Sigmoid colon (tissue), 7 donors: Measurements from ENCODE around the gene PPP2R5A. TPM values are rescaled to one million over a fixed set of nuclear protein-coding genes. Genes with fewer than 3 reads are reported as not detected.
"Not testable (repeated sequence)": the region's sequence is repeated elsewhere in the genome, so short reads cannot be mapped to it uniquely, and the experiment has no call there.

Experiments used
- DNase-seq: peaks from one replicate; pipeline ENCODE4 v3.0.0-alpha.2; 2019
- H3K27ac ChIP-seq, 4 donors: fragments of 200-600 bp; sonication (generic); one replicate each; pipeline ENCODE4 v1.5.1; 2016 to 2019; ENCODE audit warnings: mild to moderate bottlenecking in 1 of 4
- H3K27me3 ChIP-seq, 3 donors: fragments of 200-600 bp; sonication (generic); one replicate each; pipeline ENCODE4 v1.5.1; 2019; ENCODE audit warnings: mild to moderate bottlenecking in 1 of 3
- H3K36me3 ChIP-seq, 4 donors: fragments of 200-600 bp; sonication (generic); one replicate each; pipeline ENCODE4 v1.5.1; 2016 to 2019
- H3K4me1 ChIP-seq, 4 donors: fragments of 200-600 bp; sonication (generic); one replicate each; pipeline ENCODE4 v1.5.1; 2017 to 2019
- H3K4me3 ChIP-seq, 4 donors: fragments of 200-600 bp; sonication (generic); one replicate each; pipeline ENCODE4 v1.5.1; 2017 to 2019; ENCODE audit warnings: mild to moderate bottlenecking in 2 of 4, moderate library complexity in 1 of 4
- H3K9me3 ChIP-seq, 4 donors: fragments of 200-600 bp in 3 of 4; sonication (generic) in 3 of 4; one replicate each; pipeline versions ENCODE4 v1.5.1 to v1.6.1; 2013 to 2019
- EP300 ChIP-seq, 4 donors: sonication (generic); formaldehyde crosslinking; IDR thresholded peaks; one replicate each; pipeline ENCODE4 v1.6.1; 2017; ENCODE audit warnings: antibody characterized with exemption in 4 of 4
- POLR2A ChIP-seq, 2 donors: fragments of 450-650 bp; IDR thresholded peaks; one replicate each; pipeline ENCODE4 v1.6.1; 2016; ENCODE audit warnings: antibody characterized with exemption in 2 of 2, mild to moderate bottlenecking in 2 of 2, moderate library complexity in 2 of 2
- POLR2AphosphoS5 ChIP-seq, 4 donors: sonication (generic); formaldehyde crosslinking; IDR thresholded peaks; one replicate each; pipeline ENCODE4 v1.6.1; 2017; ENCODE audit warnings: antibody characterized with exemption in 4 of 4
- WGBS, 2 donors: extraction: QIAGEN DNeasy Blood & Tissue Kit; methylation state at CpG; one replicate each; pipeline ENCODE4 v1.1.7; 2013; 5-methylcytosine and 5-hydroxymethylcytosine counted together
- intact Hi-C: fragments of 100-400 bp; cut with DNase I; formaldehyde crosslinking; loops from one replicate; pipeline ENCODE4 v1.15.1; 2023
- polyA plus RNA-seq, 3 donors: library from polyadenylated mRNA; stranded (reverse); fragments of 200-250 nt; gene quantifications; one replicate each; pipeline ENCODE4 v1.2.3, GENCODE V29; 2013
- total RNA-seq, 4 donors: library from RNA; depleted of rRNA; stranded (reverse); fragments of >200 nt; gene quantifications; one replicate each; pipeline ENCODE4 v1.1.0, GENCODE V29; 2016
- TF ChIP-seq, protein P1 (sequence below), 4 experiments: fragments of 450-650 bp in 3 of 4; fragments of 200-600 bp in 1 of 4; IDR thresholded peaks; one replicate each; pipeline ENCODE4 v1.5.1; 2016 to 2019; ENCODE audit warnings: antibody characterized with exemption in 4 of 4, mild to moderate bottlenecking in 3 of 4, moderate library complexity in 2 of 4
- donor health status: healthy with polysubstance abuse.
- donor health status: Bipolar disorder and iron deficiency.
- donor health status: healthy.

PPP2R5A gene
- total and polyA plus RNA-seq, 7 donors = 25.9 to 62.7 (median 46.2) TPM

DNA sequence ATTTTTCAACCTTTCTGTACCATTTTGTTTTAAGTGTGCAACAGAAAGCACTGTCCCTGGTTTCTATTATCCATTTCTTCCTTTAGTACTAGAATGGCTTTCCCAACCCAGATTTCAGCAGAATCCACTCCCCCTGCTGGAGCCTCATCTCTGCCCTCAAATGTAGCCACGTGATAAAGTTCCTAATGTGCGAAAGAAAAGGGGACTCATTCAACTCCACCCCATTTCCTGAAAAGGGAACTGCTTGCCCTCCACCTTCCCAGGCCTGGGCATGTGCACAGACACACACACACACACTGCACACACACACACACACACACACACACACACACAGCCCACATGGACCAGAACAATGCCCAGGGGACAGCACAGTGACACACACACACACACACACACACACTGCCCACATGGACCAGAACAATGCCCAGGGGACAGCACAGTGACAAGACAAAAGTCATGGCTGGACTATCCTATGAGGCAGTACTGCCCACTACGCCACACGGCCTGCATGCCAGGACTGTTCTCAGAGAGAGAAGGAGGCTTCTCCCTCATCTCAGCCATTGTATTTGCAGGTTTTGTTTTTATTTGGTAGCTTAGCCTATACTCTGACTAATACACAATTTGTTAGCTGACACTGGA lies 96.3 kb downstream of the PPP2R5A start:
- intact Hi-C loops = no loop called here
- Histone ChIP-seq H3K9me3 (no peaks in the 10 kb centered on the region), H3K4me1 (no peaks in the 10 kb centered on the region), H3K27ac (no peak overlapping the region), H3K27me3 (no peaks in the 10 kb centered on the region), H3K36me3 (peaks cover 0 to 70% (median 5%) of the 10 kb centered on the region in 4 donors), H3K4me3 (no peak overlapping the region)
- DNase-seq = no peak
- no peak for TF ChIP-seq POLR2AphosphoS5 (IDR thresholded peaks at IDR 0.05)
- no peak for TF ChIP-seq EP300 (IDR thresholded peaks at IDR 0.05)
- TF ChIP-seq, protein P1, sequence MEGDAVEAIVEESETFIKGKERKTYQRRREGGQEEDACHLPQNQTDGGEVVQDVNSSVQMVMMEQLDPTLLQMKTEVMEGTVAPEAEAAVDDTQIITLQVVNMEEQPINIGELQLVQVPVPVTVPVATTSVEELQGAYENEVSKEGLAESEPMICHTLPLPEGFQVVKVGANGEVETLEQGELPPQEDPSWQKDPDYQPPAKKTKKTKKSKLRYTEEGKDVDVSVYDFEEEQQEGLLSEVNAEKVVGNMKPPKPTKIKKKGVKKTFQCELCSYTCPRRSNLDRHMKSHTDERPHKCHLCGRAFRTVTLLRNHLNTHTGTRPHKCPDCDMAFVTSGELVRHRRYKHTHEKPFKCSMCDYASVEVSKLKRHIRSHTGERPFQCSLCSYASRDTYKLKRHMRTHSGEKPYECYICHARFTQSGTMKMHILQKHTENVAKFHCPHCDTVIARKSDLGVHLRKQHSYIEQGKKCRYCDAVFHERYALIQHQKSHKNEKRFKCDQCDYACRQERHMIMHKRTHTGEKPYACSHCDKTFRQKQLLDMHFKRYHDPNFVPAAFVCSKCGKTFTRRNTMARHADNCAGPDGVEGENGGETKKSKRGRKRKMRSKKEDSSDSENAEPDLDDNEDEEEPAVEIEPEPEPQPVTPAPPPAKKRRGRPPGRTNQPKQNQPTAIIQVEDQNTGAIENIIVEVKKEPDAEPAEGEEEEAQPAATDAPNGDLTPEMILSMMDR (IDR thresholded peaks at IDR 0.05) = no peak
- no peak for TF ChIP-seq POLR2A (IDR thresholded peaks at IDR 0.05)
- 73 to 82% methylated on average over 4 of the region's 4 CpGs for WGBS, 2 donors

- Histone ChIP-seq H3K27me3 (no peaks in the 10 kb centered on the region), H3K4me3 (no peak overlapping the region), H3K9me3 (peaks cover 0 to 4% (median 0%) of the 10 kb centered on the region in 4 donors), H3K36me3 (peaks cover 0 to 39% (median 0%) of the 10 kb centered on the region in 4 donors), H3K4me1 (no peaks in the 10 kb centered on the region), H3K27ac (no peak overlapping the region)
- DNase-seq = no peak
- 77 to 78% methylated on average over 1 of the region's 1 CpG for WGBS, 2 donors
- TF ChIP-seq POLR2A (IDR thresholded peaks at IDR 0.05) (no peak), POLR2AphosphoS5 (IDR thresholded peaks at IDR 0.05) (no peak), EP300 (IDR thresholded peaks at IDR 0.05) (no peak)
- TF ChIP-seq, protein P1 (IDR thresholded peaks at IDR 0.05) = no peak
- intact Hi-C loops = no loop called here
Measured at GRCh38 chr1:212386029-212386428, 100.8 kb downstream of the PPP2R5A start.

DNA sequence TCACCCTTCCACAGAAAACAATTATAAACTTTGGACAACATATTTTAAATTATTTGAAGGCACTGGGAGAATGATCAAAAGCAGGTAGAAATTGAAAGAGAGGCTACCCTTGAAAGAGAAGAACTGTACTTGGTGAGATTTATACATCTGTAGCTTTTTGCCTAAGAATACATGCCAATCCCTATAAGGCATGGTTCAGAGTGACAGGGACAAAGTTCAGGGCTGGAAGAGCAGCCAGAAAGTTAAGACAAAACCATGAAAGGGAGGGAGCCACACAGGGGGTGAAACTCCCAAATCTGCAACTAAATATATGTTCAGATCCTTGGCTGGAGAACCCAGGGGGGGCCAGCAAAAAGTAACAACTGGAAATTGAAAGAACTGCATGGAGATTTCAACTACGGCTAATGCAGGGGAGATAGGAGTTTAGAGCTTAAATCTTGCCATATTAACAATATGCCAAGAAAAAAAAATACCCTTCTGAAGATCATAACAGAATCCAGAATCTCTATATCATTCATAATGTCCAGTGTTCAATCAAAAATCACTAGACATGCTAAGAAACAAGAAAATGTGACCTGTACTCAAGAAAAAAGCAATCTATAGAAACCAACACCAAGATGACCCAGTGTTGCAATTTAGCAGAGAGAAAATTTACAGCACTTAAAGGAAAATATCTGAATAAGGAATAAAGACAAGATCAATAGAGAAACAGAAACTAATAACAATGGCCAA lies 103.9 kb downstream of the PPP2R5A start:
- TF ChIP-seq POLR2AphosphoS5 (IDR thresholded peaks at IDR 0.05) (no peak), POLR2A (IDR thresholded peaks at IDR 0.05) (no peak), EP300 (IDR thresholded peaks at IDR 0.05) (no peak)
- TF ChIP-seq, protein P1 (IDR thresholded peaks at IDR 0.05) = no peak
- no peak for DNase-seq
- H3K4me1 ChIP-seq = no peaks in the 10 kb centered on the region
- intact Hi-C loops = no loop called here
- no peak overlapping the region for H3K27ac ChIP-seq
- no peaks in the 10 kb centered on the region for H3K27me3 ChIP-seq
- no peak overlapping the region for H3K4me3 ChIP-seq
- H3K9me3 ChIP-seq = peaks cover 0 to 4% (median 0%) of the 10 kb centered on the region in 4 donors
- H3K36me3 ChIP-seq = peaks cover 0 to 20% (median 0%) of the 10 kb centered on the region in 4 donors
- WGBS, 2 donors = 95 to 100% methylated on average over 1 of the region's 1 CpG

DNA sequence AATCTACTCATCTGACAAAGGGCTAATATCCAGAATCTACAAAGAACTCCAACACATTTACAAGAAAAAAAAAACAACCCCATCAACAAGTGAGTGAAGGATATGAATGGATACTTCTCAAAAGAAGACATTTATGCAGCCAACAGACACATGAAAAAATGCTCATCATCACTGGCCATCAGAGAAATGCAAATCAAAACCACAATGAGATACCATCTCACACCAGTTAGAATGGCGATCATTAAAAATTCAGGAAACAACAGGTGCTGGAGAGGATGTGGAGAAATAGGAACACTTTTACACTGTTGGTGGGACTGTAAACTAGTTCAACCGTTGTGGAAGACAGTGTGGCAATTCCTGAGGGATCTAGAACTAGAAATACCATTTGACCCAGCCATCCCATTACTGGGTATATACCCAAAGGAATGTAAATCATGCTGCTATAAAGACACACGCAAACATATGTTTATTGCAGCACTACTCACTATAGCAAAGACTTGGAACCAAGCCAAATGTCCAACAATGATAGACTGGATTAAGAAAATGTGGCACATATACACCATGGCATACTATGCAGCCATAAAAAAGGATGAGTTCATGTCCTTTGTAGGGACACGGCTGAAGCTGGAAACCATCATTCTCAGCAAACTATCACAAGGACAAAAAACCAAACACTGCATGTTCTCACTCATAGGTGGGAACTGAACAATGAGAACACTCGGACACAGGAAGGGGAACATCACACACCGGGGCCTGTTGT lies 110.6 kb downstream of the PPP2R5A start:
- H3K27ac ChIP-seq, H3K9me3 ChIP-seq, H3K4me1 ChIP-seq, DNase-seq, H3K36me3 ChIP-seq, intact Hi-C loops, H3K4me3 ChIP-seq, H3K27me3 ChIP-seq: not testable (repeated sequence)
- WGBS, 2 donors = 89 to 91% methylated on average over 5 of the region's 6 CpGs

GRCh38 chr1:212396638-212397037 lies 111.4 kb downstream of the PPP2R5A start:
- TF ChIP-seq, protein P1 (IDR thresholded peaks at IDR 0.05) = no peak
- TF ChIP-seq POLR2A (IDR thresholded peaks at IDR 0.05) (no peak), EP300 (IDR thresholded peaks at IDR 0.05) (no peak), POLR2AphosphoS5 (IDR thresholded peaks at IDR 0.05) (no peak)
- Histone ChIP-seq H3K9me3 (peaks cover 0 to 8% (median 2%) of the 10 kb centered on the region in 4 donors), H3K27ac (no peak overlapping the region), H3K4me3 (no peak overlapping the region), H3K4me1 (no peaks in the 10 kb centered on the region), H3K27me3 (no peaks in the 10 kb centered on the region), H3K36me3 (no peaks in the 10 kb centered on the region)
- DNase-seq = no peak
- WGBS, 2 donors = 99 to 100% methylated on average over 3 of the region's 3 CpGs
- intact Hi-C loops = no loop called here
